H1 (cell line): ENCODE measurements around the gene UBE3B. TPM values are rescaled to one million over a fixed set of nuclear protein-coding genes. Genes with fewer than 3 reads are reported as not detected.

Source experiments
- EGR1 ChIP-seq: IDR thresholded peaks from 2 replicates; pipeline ENCODE4 v1.6.1; 2011; ENCODE audit warnings: low read depth, low read length, borderline replicate concordance
- FOSL1 ChIP-seq: IDR thresholded peaks from 2 replicates; pipeline ENCODE4 v1.6.1; 2011; ENCODE audit warnings: mild to moderate bottlenecking, low read depth, low read length, moderate library complexity; ENCODE audit not compliant: insufficient read depth
- HDAC2 ChIP-seq, 2 experiments: fragments of 300-600 bp in 1 of 2; sonication (generic) in 1 of 2; IDR thresholded peaks; 2 replicates each; pipeline ENCODE4 v1.6.1; 2011 to 2012; ENCODE audit warnings: low read depth in 2 of 2, low read length in 2 of 2, mild to moderate bottlenecking in 2 of 2, moderate library complexity in 2 of 2, borderline replicate concordance in 1 of 2, inconsistent platforms in 1 of 2
- HDAC6 ChIP-seq: IDR thresholded peaks from one replicate; pipeline ENCODE4 v1.7.1; 2012; ENCODE audit warnings: low read depth, mild to moderate bottlenecking, inconsistent platforms, low read length, moderate library complexity
- NRF1 ChIP-seq: IDR thresholded peaks from 2 replicates; pipeline ENCODE4 v1.6.1; 2011; ENCODE audit warnings: mild to moderate bottlenecking, low read depth, low read length, improper control_type of control experiment
- RAD21 ChIP-seq, 2 experiments: IDR thresholded peaks in 1 of 2; conservative IDR thresholded peaks in 1 of 2; 2 replicates each; pipeline ENCODE4 v1.6.1; 2011; ENCODE audit warnings: low read depth in 2 of 2, low read length in 2 of 2, improper control_type of control experiment in 1 of 2, inconsistent platforms in 1 of 2, mild to moderate bottlenecking in 1 of 2, moderate library complexity in 1 of 2
- polyA plus RNA-seq, 7 experiments: library from polyadenylated mRNA; depleted of rRNA in 3 of 7; stranded (reverse) in 5 of 7; unstranded in 2 of 7; fragments of >200 nt in 5 of 7; fragments of 200-250 nt in 2 of 7; gene quantifications; 1 replicate in 5 of 7; 2 replicates in 1 of 7; 4 replicates in 1 of 7; pipeline versions ENCODE4 v1.2.1 to v1.2.3, GENCODE V29; 2011 to 2013; ENCODE audit warnings: missing spikeins in 2 of 7, mixed read lengths in 2 of 7
- total RNA-seq: library from RNA; stranded (reverse); fragmentation: NEBNext Ultra II Directional; extraction: Animal tissue kit (Norgen Biotek cat#: 25700); gene quantifications from 2 replicates; pipeline ENCODE4 v1.2.1, GENCODE V29; 2021
- TF ChIP-seq, protein P1 (sequence below): fragments of 300-600 bp; sonication (generic); IDR thresholded peaks from 2 replicates; pipeline ENCODE4 v1.7.1; 2012; ENCODE audit warnings: low read length, moderate library complexity, mild to moderate bottlenecking, inconsistent platforms; ENCODE audit not compliant: insufficient replicate concordance

The UBE3B gene
- total and polyA plus RNA-seq, 2 of the 8 experiments (the other 6 are each of a cell fraction or from before 2014, with no cell fraction given), result 14.0 to 21.1 TPM

DNA sequence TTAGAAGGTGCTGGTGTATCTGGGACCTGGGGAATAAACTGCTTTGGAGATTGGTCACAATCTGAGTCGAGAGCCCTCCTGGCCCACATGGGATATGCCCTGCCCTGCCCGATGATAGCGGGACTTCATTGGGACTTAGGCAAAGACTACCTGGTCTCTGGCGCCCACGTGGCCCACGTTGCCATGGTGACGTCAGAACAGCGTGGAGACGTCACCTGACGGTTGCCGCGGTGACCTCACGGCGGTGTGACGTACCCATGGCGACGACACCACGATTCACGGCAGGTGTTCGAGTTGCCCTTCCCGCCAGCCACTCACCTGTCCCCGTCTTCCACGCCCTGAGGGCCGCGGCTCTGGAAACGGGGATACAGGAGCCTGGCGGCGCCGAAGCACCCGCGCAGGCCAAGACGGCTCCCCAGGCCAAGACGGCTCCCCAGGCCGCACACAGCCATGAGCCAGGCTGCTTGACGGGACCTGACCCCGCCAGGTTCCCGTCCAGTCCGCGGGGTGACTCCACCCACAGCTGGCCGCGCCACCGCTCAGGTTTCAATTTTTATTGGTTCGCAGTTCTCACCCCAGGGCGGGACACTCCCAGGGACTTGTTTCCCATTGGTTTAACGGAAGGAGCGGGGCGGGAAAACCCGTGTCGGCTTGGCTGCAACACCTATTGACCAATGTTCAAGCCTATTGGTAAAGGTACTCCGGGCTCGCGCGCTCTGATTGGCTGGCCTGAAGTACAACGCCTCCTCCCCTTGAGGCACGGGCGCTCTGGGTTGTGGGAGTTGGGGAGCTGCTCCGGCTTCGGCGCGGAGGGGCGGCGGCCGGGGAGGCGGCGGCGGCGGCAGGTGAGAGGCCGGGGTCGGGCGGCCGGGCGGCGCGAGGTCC lies 95.8 kb downstream of the UBE3B start, which contains the start of the genes MMAB and MVK (continued):
- no peak for TF ChIP-seq HDAC6
- TF ChIP-seq HDAC2 (IDR thresholded peaks at IDR 0.05; ENCODE audit: borderline replicate concordance in 1 of 2, low read depth in 2 of 2, low read length in 2 of 2), result peak in 1 of 2 experiments; percentile 77; a peak in 1 of 4 replicates
- no peak for TF ChIP-seq NRF1
- TF ChIP-seq EGR1, result no peak
- no peak for TF ChIP-seq RAD21 (IDR thresholded peaks at IDR 0.05 in 1 of 2, conservative IDR thresholded peaks at IDR 0.05 in 1 of 2; ENCODE audit: low read depth in 2 of 2, low read length in 2 of 2)
- TF ChIP-seq, protein P1, sequence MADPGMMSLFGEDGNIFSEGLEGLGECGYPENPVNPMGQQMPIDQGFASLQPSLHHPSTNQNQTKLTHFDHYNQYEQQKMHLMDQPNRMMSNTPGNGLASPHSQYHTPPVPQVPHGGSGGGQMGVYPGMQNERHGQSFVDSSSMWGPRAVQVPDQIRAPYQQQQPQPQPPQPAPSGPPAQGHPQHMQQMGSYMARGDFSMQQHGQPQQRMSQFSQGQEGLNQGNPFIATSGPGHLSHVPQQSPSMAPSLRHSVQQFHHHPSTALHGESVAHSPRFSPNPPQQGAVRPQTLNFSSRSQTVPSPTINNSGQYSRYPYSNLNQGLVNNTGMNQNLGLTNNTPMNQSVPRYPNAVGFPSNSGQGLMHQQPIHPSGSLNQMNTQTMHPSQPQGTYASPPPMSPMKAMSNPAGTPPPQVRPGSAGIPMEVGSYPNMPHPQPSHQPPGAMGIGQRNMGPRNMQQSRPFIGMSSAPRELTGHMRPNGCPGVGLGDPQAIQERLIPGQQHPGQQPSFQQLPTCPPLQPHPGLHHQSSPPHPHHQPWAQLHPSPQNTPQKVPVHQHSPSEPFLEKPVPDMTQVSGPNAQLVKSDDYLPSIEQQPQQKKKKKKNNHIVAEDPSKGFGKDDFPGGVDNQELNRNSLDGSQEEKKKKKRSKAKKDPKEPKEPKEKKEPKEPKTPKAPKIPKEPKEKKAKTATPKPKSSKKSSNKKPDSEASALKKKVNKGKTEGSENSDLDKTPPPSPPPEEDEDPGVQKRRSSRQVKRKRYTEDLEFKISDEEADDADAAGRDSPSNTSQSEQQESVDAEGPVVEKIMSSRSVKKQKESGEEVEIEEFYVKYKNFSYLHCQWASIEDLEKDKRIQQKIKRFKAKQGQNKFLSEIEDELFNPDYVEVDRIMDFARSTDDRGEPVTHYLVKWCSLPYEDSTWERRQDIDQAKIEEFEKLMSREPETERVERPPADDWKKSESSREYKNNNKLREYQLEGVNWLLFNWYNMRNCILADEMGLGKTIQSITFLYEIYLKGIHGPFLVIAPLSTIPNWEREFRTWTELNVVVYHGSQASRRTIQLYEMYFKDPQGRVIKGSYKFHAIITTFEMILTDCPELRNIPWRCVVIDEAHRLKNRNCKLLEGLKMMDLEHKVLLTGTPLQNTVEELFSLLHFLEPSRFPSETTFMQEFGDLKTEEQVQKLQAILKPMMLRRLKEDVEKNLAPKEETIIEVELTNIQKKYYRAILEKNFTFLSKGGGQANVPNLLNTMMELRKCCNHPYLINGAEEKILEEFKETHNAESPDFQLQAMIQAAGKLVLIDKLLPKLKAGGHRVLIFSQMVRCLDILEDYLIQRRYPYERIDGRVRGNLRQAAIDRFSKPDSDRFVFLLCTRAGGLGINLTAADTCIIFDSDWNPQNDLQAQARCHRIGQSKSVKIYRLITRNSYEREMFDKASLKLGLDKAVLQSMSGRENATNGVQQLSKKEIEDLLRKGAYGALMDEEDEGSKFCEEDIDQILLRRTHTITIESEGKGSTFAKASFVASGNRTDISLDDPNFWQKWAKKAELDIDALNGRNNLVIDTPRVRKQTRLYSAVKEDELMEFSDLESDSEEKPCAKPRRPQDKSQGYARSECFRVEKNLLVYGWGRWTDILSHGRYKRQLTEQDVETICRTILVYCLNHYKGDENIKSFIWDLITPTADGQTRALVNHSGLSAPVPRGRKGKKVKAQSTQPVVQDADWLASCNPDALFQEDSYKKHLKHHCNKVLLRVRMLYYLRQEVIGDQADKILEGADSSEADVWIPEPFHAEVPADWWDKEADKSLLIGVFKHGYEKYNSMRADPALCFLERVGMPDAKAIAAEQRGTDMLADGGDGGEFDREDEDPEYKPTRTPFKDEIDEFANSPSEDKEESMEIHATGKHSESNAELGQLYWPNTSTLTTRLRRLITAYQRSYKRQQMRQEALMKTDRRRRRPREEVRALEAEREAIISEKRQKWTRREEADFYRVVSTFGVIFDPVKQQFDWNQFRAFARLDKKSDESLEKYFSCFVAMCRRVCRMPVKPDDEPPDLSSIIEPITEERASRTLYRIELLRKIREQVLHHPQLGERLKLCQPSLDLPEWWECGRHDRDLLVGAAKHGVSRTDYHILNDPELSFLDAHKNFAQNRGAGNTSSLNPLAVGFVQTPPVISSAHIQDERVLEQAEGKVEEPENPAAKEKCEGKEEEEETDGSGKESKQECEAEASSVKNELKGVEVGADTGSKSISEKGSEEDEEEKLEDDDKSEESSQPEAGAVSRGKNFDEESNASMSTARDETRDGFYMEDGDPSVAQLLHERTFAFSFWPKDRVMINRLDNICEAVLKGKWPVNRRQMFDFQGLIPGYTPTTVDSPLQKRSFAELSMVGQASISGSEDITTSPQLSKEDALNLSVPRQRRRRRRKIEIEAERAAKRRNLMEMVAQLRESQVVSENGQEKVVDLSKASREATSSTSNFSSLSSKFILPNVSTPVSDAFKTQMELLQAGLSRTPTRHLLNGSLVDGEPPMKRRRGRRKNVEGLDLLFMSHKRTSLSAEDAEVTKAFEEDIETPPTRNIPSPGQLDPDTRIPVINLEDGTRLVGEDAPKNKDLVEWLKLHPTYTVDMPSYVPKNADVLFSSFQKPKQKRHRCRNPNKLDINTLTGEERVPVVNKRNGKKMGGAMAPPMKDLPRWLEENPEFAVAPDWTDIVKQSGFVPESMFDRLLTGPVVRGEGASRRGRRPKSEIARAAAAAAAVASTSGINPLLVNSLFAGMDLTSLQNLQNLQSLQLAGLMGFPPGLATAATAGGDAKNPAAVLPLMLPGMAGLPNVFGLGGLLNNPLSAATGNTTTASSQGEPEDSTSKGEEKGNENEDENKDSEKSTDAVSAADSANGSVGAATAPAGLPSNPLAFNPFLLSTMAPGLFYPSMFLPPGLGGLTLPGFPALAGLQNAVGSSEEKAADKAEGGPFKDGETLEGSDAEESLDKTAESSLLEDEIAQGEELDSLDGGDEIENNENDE, result no peak
- no peak for TF ChIP-seq FOSL1
- TF ChIP-seq, all 59 proteins: peak for 26
